Adrenal gland (tissue), 12 donors: ENCODE measurements around the gene TWNK. TPM values are rescaled to one million over a fixed set of nuclear protein-coding genes. Genes with fewer than 3 reads are reported as not detected.

Experiments used
- DNase-seq, 7 donors: peaks; one replicate each; pipeline ENCODE4 v3.0.0-alpha.2; 2019 to 2020
- H3K27ac ChIP-seq, 5 donors: fragments of 200-600 bp; sonication (generic) in 4 of 5; 1 replicate in 3 of 5; 2 replicates in 2 of 5; pipeline versions ENCODE4 v1.5.1 to v1.8.0; 2016 to 2020; ENCODE audit warnings: mild to moderate bottlenecking in 1 of 5
- H3K27me3 ChIP-seq: fragments of 200-600 bp; 2 replicates; pipeline ENCODE4 v1.8.0; 2021
- H3K36me3 ChIP-seq, 2 donors: fragments of 200-600 bp; replicated peaks in 1 of 2; 1 replicate in 1 of 2; 2 replicates in 1 of 2; pipeline versions ENCODE4 v1.5.1 to v1.8.0; 2018 to 2022
- H3K4me1 ChIP-seq, 2 donors: fragments of 200-600 bp; replicated peaks in 1 of 2; 1 replicate in 1 of 2; 2 replicates in 1 of 2; pipeline versions ENCODE4 v1.5.1 to v1.8.0; 2018 to 2021
- H3K4me3 ChIP-seq, 4 donors: fragments of 200-600 bp; sonication (generic) in 3 of 4; one replicate each; pipeline ENCODE4 v1.5.1; 2016 to 2018
- H3K9me3 ChIP-seq, 3 donors: fragments of 200-600 bp; sonication (generic) in 1 of 3; replicated peaks in 1 of 3; 1 replicate in 2 of 3; 2 replicates in 1 of 3; pipeline versions ENCODE4 v1.5.1 to v1.8.0; 2016 to 2021
- POLR2A ChIP-seq, 2 donors: fragments of 450-650 bp; IDR thresholded peaks; one replicate each; pipeline ENCODE4 v1.6.1; 2017; ENCODE audit warnings: antibody characterized with exemption in 2 of 2, mild to moderate bottlenecking in 2 of 2, moderate library complexity in 1 of 2
- WGBS, 4 donors: extraction: QIAGEN DNeasy Blood & Tissue Kit in 2 of 4; methylation state at CpG; one replicate each; pipeline versions ENCODE4 v1.1.5 to v1.1.7; 2013 to 2017; 5-methylcytosine and 5-hydroxymethylcytosine counted together
- intact Hi-C, 2 donors: fragments of 100-400 bp; cut with DNase I; formaldehyde crosslinking; loops; one replicate each; pipeline versions ENCODE4 v1.14.1 to v1.15.0; 2022 to 2023
- polyA plus RNA-seq, 3 donors: library from polyadenylated mRNA; stranded (reverse); fragments of 200-250 nt in 2 of 3; fragments of 350-450 nt in 1 of 3; fragmentation: Illumina TruSeq in 1 of 3; extraction: RNeasy Lipid Tissue Mini Kit (QIAGEN cat#74804) in 1 of 3; gene quantifications; one replicate each; pipeline ENCODE4 v1.2.3, GENCODE V29; 2013 to 2014
- total RNA-seq, 9 donors: library from RNA; depleted of rRNA in 4 of 9; stranded (reverse); fragments of >200 nt in 4 of 9; fragments of 120-200 nt in 1 of 9; fragmentation: NEBNext Ultra II Directional in 1 of 9; extraction: Animal tissue kit (Norgen Biotek cat#: 25700) in 1 of 9; gene quantifications; one replicate each; pipeline versions ENCODE4 v1.1.0 to v1.2.4, GENCODE V29; 2013 to 2023
- TF ChIP-seq, protein P1 (sequence below), 6 experiments: fragments of 450-650 bp in 4 of 6; fragments of 200-600 bp in 2 of 6; sonication (generic) in 1 of 6; IDR thresholded peaks; 1 replicate in 5 of 6; 2 replicates in 1 of 6; pipeline versions ENCODE4 v1.5.1 to v1.8.0; 2016 to 2021; ENCODE audit warnings: antibody characterized with exemption in 6 of 6, mild to moderate bottlenecking in 2 of 6, moderate library complexity in 1 of 6
- donor health status: healthy with polysubstance abuse.
- donor health status: Bipolar disorder and iron deficiency.
- donor health status: DM: yes; HTN: yes; CAD: no.
- donor health status: DM: no; HTN: no; CAD: no.
- donor health status: DM: no; HTN: no; CAD: no.
- donor health status: DM: yes; HTN: yes; CAD: no.

Gene TWNK
- total and polyA plus RNA-seq, 12 donors: 5.3 to 21.8 (median 9.3) TPM

DNA sequence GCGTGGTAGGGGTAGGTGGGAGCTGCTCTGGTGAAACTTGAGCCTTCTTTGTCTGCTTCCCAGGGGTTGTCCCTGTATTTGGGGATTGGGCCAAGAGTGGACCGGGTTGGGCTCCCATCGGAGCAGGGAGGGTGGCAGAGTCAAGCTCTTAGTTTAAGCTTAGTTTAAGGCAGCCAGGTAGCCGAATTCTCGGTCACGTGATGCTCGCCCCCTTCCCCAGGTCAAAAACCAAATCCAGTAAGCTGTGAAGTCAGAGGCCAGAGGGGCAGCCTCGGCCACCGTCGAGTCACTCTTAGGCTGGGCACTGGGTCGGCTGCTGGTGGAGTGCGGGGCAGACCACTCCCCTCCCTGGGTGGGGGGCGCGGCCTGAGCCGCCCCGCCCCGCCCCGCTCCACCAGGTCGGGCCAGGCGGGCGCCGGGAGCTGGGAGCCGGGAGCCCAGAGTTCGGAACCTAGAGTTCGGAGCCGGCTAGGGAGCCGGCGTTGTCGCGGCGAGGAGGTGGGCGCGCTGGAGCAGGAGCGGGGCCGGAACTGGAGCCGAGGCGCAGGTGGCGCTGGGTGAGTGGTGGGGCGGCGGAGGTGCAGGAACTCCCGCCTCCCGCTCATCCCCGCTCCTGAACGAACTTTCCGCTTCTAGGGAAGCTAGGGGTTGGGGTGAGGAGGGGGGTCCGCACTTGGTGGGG lies 9.5 kb downstream of the TWNK start:
- Histone ChIP-seq H3K9me3 (no peaks in the 10 kb centered on the region), H3K36me3 (peaks cover 0 to 11% of the 10 kb centered on the region in 2 donors), H3K4me1 (peaks cover 20 to 28% of the 10 kb centered on the region in 2 donors), H3K27me3 (no peaks in the 10 kb centered on the region), H3K4me3 (peak overlapping the region; percentile 55 to 86 (median 73)), H3K27ac (peak overlapping the region; percentile 97 to 100 (median 100))
- WGBS, 4 donors: 4 to 19% (median 5%) methylated on average over 5 to 46 of the region's 46 CpGs
- intact Hi-C loops: no loop called here
- TF ChIP-seq, protein P1, sequence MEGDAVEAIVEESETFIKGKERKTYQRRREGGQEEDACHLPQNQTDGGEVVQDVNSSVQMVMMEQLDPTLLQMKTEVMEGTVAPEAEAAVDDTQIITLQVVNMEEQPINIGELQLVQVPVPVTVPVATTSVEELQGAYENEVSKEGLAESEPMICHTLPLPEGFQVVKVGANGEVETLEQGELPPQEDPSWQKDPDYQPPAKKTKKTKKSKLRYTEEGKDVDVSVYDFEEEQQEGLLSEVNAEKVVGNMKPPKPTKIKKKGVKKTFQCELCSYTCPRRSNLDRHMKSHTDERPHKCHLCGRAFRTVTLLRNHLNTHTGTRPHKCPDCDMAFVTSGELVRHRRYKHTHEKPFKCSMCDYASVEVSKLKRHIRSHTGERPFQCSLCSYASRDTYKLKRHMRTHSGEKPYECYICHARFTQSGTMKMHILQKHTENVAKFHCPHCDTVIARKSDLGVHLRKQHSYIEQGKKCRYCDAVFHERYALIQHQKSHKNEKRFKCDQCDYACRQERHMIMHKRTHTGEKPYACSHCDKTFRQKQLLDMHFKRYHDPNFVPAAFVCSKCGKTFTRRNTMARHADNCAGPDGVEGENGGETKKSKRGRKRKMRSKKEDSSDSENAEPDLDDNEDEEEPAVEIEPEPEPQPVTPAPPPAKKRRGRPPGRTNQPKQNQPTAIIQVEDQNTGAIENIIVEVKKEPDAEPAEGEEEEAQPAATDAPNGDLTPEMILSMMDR (IDR thresholded peaks at IDR 0.05): peak in 1 of 6 experiments; percentile 7
- TF ChIP-seq POLR2A (IDR thresholded peaks at IDR 0.05): peak in 1 of 2 donors; percentile 20
- peak in 3 of 7 donors; percentile 48 to 66 (median 59) for DNase-seq

DNA sequence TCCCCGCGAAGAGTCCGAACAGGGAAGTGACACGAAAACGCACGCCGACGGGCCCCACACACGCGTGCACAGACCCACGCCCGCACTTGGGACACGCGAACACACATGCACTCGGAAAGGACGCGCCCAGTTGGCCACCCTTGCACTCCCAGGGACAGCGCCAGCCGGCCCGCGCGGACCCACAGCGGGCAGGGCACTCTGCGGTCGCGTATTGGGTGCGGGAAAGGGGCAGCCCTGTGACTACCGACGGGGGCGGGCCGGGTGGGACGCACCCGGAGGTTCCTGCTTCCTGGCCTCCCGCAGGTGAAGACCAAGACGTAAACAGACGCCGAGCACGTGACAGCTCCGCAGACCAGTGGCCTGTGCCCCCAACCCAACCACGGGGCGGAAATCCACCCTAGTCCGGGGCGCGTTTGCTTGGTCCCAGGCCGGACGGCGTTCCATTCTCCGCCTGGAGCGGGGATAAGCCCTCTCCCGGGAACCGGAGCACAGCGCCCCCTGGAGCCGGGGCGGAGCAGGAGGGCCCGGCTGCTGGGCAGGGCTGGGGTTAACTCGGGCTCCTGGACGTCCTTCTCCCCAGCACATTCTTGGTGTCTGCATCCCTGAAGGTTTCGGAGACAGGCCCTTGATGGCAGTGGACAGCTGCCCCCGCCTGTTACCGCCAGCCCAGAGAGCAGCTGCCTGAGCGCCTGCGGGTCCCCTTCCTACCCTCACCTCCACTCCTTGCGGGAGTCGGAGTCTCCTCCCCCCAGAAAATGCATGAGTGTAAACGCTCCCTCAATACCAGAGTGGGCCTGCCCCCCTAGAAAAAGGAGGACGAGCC lies 10.2 kb downstream of the TWNK start:
- intact Hi-C loops: no loop called here
- peak; percentile 81 to 89 (median 84) for DNase-seq
- Histone ChIP-seq H3K27ac (peak overlapping the region; percentile 97 to 100 (median 100)), H3K36me3 (peaks cover 0 to 12% of the 10 kb centered on the region in 2 donors), H3K9me3 (no peaks in the 10 kb centered on the region), H3K27me3 (no peaks in the 10 kb centered on the region), H3K4me1 (peaks cover 24 to 36% of the 10 kb centered on the region in 2 donors), H3K4me3 (peak overlapping the region; percentile 55 to 86 (median 73))
- TF ChIP-seq, protein P1 (IDR thresholded peaks at IDR 0.05): peak; percentile 79 to 91 (median 87)
- TF ChIP-seq POLR2A (IDR thresholded peaks at IDR 0.05): peak in 1 of 2 donors; percentile 57
- 0 to 1% (median 0%) methylated on average over 3 to 66 of the region's 66 CpGs for WGBS, 4 donors

DNA sequence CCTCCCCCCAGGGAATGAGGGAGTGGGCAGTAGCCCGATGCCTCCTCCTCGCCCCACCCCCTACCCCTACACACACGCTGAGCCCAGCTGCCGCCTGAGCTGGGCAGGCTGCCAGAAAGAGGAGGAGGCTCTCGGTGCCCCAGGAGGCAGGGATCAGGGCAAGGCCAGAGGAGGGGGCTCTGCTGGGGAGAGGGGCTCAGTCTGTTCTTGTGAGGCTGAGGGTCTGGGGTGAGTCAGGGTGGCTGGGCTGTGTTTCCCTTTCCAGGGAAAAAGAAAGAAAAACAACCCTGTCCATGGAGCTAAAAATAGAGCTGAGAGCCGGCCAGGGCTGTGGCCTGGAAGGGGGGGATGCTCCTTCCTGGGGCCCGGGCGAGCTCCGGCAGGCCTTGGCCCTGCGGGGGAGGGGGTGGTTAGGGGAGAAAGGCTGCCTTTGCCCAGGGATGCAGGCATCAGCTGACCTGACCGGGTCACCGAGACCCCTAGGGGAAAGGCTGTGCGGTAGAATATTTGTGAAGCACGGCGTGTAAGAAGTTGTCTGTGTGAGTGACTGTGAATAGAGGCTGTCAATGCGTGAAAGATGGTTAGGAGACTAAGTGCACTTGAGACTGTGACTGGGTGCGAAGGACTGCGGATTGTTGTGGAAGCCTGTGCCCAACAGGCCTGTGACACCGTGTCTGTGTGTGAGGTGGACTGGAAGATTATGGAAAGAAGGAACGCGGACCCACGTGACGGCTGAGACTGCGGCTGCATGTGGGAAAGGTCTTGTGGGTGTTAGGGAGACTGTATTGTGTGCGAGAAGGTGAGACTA lies 11.0 kb downstream of the TWNK start:
- peak; percentile 85 to 91 (median 88) for DNase-seq
- H3K27me3 ChIP-seq: no peaks in the 10 kb centered on the region
- peak overlapping the region; percentile 97 to 100 (median 100) for H3K27ac ChIP-seq
- TF ChIP-seq POLR2A (IDR thresholded peaks at IDR 0.05): peak in 1 of 2 donors; percentile 8
- TF ChIP-seq, protein P1 (IDR thresholded peaks at IDR 0.05): no peak
- peaks cover 0 to 15% of the 10 kb centered on the region in 2 donors for H3K36me3 ChIP-seq
- H3K4me3 ChIP-seq: peak overlapping the region in 3 of 4 donors; percentile 46 to 86 (median 84)
- intact Hi-C loops: no loop called here
- H3K4me1 ChIP-seq: peaks cover 24 to 39% of the 10 kb centered on the region in 2 donors
- 0 to 1% (median 1%) methylated on average over 18 to 25 of the region's 25 CpGs for WGBS, 4 donors
- H3K9me3 ChIP-seq: no peaks in the 10 kb centered on the region
